C4-2B (cell line): ENCODE measurements around the gene EPB41L2.

Experiments used
- H3K27ac ChIP-seq: fragments of 450-650 bp; 2 replicates; pipeline ENCODE4 v1.5.1; 2017
- ZFX ChIP-seq: fragments of 450-650 bp; IDR thresholded peaks from 2 replicates; pipeline ENCODE4 v1.6.1; 2017
- TF ChIP-seq, protein P1 (sequence below): fragments of 450-650 bp; conservative IDR thresholded peaks from 2 replicates; pipeline ENCODE4 v1.5.1; 2017; ENCODE audit warnings: mild to moderate bottlenecking

EPB41L2 gene

DNA sequence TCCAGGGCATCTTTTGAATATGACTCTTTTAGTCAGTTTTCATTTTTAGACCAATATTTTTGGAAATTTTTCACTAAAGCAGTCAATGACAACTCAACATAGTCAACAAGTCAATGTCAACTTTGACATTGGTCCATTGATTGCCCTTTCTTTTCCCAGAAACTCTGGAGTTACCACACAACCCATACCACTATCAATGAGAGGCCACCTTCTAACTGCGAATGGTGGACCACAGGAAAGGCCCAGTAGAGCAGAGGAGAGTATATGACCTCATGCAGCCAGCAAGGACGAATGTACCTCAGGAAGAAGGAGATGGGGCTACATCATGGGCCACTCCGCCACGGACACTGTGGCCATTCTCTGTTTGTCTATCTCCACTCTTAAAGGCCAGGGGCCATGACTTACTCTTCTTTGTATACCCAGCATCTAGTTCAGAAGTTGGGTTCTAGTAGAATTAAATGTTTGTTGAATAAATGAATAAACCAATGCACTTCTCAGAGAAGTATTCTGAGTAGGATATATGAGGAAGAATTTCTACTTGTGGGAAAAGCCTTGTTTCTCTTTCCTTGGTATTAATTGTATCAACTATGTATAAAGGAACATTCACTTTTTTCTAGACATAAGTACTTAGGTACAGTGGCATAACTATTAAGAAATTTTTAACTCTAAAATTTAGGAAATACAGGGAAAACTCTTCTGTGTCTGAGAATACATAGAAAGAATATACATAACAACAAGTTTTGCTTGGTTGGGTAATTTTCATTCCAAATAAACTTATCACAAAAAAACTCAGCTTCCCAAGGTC, 236.4 kb downstream of the EPB41L2 start:
- TF ChIP-seq, protein P1, sequence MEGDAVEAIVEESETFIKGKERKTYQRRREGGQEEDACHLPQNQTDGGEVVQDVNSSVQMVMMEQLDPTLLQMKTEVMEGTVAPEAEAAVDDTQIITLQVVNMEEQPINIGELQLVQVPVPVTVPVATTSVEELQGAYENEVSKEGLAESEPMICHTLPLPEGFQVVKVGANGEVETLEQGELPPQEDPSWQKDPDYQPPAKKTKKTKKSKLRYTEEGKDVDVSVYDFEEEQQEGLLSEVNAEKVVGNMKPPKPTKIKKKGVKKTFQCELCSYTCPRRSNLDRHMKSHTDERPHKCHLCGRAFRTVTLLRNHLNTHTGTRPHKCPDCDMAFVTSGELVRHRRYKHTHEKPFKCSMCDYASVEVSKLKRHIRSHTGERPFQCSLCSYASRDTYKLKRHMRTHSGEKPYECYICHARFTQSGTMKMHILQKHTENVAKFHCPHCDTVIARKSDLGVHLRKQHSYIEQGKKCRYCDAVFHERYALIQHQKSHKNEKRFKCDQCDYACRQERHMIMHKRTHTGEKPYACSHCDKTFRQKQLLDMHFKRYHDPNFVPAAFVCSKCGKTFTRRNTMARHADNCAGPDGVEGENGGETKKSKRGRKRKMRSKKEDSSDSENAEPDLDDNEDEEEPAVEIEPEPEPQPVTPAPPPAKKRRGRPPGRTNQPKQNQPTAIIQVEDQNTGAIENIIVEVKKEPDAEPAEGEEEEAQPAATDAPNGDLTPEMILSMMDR, result no peak
- TF ChIP-seq ZFX, result no peak
- H3K27ac ChIP-seq, result no peak overlapping the region

DNA sequence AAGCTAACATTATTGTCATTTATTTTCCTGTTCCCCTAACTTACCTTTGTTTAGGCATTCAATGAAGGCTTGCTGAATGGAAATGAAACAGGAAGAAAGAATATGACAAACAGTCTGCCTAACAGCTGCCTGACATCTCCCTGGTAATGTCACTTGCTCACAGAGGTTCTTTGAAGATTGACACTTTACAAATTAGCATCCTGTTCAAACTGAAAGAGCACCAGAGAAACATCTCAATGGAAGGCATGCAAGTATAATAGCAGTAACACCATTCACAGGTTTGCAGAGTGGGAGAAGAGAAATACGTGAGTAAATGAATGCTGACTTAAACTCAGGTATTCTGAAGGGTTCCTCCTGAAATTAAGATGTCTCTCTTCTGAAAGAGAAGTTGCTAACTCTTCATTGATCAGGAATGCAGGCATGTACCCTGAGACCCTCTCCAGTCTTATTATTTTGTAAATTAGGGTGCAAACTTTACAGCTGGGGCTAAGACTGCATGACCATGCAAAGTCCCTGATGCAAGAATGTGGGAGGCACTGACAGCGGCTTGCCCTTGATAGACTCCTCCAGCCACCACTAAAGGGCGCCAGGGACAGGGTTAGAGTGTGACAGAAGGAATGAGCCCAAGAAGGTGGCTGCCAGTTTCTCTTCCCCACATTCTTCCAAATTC, 237.1 kb downstream of the EPB41L2 start:
- TF ChIP-seq ZFX, result no peak
- TF ChIP-seq, protein P1, result no peak
- no peak overlapping the region for H3K27ac ChIP-seq

DNA sequence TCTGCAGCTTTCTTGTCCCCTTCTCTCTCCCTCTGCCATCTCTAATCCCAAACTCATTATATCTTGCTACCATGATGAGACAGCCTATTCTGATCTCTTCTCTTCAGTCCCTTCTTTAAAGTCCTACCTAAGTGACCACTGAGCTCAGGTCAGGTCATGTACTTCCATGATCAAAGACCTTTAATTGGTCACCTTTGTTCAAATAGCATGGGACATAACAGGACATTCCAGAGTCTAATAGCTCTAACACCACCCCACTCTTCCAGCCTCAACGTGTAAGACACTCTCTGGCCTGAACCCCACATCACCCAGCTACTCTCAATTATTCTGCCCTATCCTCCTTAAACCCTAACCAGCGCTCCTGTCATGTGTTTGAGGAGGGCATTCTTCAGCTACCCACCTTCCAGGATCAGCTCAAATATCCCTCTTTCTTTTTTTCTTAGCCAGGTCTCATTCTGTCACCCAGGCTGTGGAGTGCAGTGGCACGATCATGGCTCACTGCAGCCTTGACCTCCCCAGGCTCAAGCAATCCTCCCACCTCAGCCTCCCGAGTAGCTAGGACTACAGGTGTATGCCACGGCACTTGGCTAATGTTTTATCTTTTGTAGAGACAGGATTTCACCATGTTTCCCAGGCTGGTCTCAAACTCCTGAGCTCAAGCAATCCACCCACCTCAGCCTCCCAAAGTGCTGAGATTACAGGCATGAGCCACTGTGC, 237.9 kb downstream of the EPB41L2 start:
- no peak overlapping the region for H3K27ac ChIP-seq
- TF ChIP-seq ZFX, result no peak
- TF ChIP-seq, protein P1, result no peak

DNA sequence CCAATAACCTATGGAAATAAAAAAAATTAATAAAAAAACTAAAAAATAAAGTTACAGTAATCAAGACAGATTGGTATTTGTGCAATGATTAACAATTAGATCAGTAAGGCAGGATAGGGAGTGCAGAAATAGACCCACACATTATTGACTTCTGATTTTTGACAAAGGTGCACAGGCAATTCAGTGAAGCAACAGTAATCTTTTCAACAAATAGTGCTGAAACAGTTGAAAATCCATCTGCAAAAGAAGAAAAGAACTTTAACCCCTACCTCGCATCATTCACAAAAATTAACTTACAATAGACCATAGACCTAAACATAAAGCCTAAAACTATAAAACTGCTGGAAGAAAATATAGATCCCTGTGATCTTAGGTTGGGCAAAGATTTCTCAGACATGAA, 240.3 kb downstream of the EPB41L2 start:
- no peak overlapping the region for H3K27ac ChIP-seq
- TF ChIP-seq, protein P1, result no peak
- TF ChIP-seq ZFX, result no peak

DNA sequence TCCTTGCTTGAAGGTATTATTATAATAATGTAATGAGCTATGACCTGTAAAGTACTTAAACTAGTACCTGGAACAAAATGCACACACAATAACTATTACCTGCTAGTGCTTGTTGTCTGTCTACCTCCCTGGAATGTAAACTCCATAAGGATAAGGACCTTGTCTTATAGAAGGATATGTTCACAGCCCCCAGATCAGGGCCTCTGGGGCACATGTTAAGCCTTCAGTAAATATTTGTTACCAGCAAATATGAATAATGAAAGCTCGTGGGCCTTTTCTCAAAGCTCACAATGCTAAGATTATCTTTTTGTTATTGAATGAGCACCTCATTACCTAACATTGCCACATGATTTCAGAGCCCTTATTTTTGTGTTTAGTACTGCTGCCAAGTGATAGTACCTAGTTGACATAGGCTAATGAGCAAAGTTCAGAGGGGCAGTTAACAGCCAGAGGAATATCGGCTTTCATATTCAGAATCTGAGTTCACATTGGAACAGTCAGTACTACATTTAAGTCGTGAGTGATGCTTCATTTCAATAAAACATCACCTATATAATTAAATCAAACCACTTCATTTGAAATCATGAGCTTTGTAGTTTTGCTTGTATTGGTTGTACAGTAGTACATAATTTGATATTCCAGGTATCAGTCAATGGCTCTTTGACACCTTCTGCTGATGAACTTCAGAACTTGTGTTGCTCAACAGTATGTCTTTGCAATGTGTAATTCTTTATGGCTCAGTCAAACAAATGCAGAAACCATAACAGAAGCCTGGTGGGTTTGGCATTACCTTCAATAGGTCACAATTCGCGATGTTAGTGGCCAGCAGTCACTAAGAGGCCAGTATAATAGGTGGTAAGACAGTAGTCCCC, 247.6 kb downstream of the EPB41L2 start:
- no peak overlapping the region for H3K27ac ChIP-seq
- TF ChIP-seq, protein P1, result no peak
- TF ChIP-seq ZFX, result no peak

DNA sequence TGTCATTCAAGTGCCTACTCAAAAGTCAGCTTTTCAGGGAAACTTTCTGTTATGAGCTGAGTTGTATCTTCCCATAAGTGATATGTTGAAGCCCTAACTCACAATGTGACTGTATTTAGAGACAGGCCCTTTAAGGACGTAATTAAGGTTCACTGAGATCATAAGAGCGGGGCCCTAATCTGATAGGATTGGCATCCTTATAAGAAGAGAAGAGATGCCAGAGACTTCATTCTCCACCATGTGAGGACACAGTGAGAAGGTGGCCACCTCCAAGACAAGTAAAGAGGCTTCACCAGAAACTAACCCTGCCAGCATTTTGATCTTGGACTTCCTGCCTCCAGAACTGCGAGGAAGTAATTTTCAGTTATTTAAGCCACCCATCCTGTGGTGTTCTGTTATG, 248.5 kb downstream of the EPB41L2 start:
- no peak overlapping the region for H3K27ac ChIP-seq
- TF ChIP-seq ZFX, result no peak
- TF ChIP-seq, protein P1, result no peak
